H9 (cell line): ENCODE results near the gene DDOST. TPM values are rescaled to one million over a fixed set of nuclear protein-coding genes. Genes with fewer than 3 reads are reported as not detected.

Experiments
- DNase-seq: peaks from one replicate; pipeline ENCODE4 v3.0.0-alpha.2; 2017
- H2AFZ ChIP-seq: one replicate; pipeline ENCODE4 v1.6.1; 2013; ENCODE audit warnings: mild to moderate bottlenecking, low read length, control low read depth, moderate library complexity
- H2AK5ac ChIP-seq: 2 replicates; pipeline ENCODE4 v1.6.1; 2013; ENCODE audit warnings: low read length, control low read depth, mixed read lengths; ENCODE audit not compliant: insufficient read length
- H2BK120ac ChIP-seq: one replicate; pipeline ENCODE4 v1.6.1; 2013; ENCODE audit warnings: low read depth, mild to moderate bottlenecking, low read length, control low read depth, inconsistent platforms; ENCODE audit not compliant: poor library complexity, severe bottlenecking
- H2BK12ac ChIP-seq: 2 replicates; pipeline ENCODE4 v1.6.1; 2013; ENCODE audit warnings: low read length, control low read depth, mixed read lengths, low read depth; ENCODE audit not compliant: insufficient read length
- H2BK15ac ChIP-seq: 2 replicates; pipeline ENCODE4 v1.6.1; 2013; ENCODE audit warnings: low read depth, low read length, control low read depth
- H2BK20ac ChIP-seq: one replicate; pipeline ENCODE4 v1.6.1; 2013; ENCODE audit warnings: low read depth, mild to moderate bottlenecking, low read length, control low read depth, inconsistent platforms; ENCODE audit not compliant: poor library complexity, severe bottlenecking
- H2BK5ac ChIP-seq: 2 replicates; pipeline ENCODE4 v1.6.1; 2013; ENCODE audit warnings: low read length, control low read depth, mixed read lengths; ENCODE audit not compliant: insufficient read length
- H3K14ac ChIP-seq: 2 replicates; pipeline ENCODE4 v1.6.1; 2013; ENCODE audit warnings: low read length, control low read depth; ENCODE audit not compliant: insufficient read depth
- H3K18ac ChIP-seq: 2 replicates; pipeline ENCODE4 v1.6.1; 2013; ENCODE audit warnings: low read depth, mild to moderate bottlenecking, mixed read lengths, low read length, control low read depth; ENCODE audit not compliant: insufficient read length
- H3K23ac ChIP-seq: 2 replicates; pipeline ENCODE4 v1.6.1; 2013; ENCODE audit warnings: low read length, control low read depth, mixed read lengths, low read depth; ENCODE audit not compliant: insufficient read length
- H3K23me2 ChIP-seq: 2 replicates; pipeline ENCODE4 v1.6.1; 2013; ENCODE audit warnings: low read depth, mild to moderate bottlenecking, mixed read lengths, low read length, control low read depth; ENCODE audit not compliant: insufficient read length, poor library complexity, severe bottlenecking
- H3K27ac ChIP-seq: 2 replicates; pipeline ENCODE4 v1.5.1; 2013; ENCODE audit warnings: low read length, control low read depth, mixed read lengths, low read depth; ENCODE audit not compliant: insufficient read length
- H3K27me3 ChIP-seq: 2 replicates; pipeline ENCODE4 v1.6.1; 2013; ENCODE audit warnings: low read length, control low read depth, inconsistent platforms; ENCODE audit not compliant: insufficient read depth
- H3K4ac ChIP-seq: 2 replicates; pipeline ENCODE4 v1.6.1; 2013; ENCODE audit warnings: low read depth, mild to moderate bottlenecking, control low read depth, inconsistent platforms, low read length, moderate library complexity
- H3K4me1 ChIP-seq: 2 replicates; pipeline ENCODE4 v1.6.1; 2013; ENCODE audit warnings: low read length, control low read depth, inconsistent platforms; ENCODE audit not compliant: insufficient read depth
- H3K4me2 ChIP-seq: 2 replicates; pipeline ENCODE4 v1.6.1; 2013; ENCODE audit warnings: low read length, control low read depth, mixed read lengths; ENCODE audit not compliant: insufficient read length, insufficient read depth
- H3K56ac ChIP-seq: 2 replicates; pipeline ENCODE4 v1.6.1; 2013; ENCODE audit warnings: low read depth, mild to moderate bottlenecking, mixed read lengths, low read length, control low read depth; ENCODE audit not compliant: insufficient read length
- H3K79me1 ChIP-seq: 2 replicates; pipeline ENCODE4 v1.6.1; 2013; ENCODE audit warnings: low read depth, mild to moderate bottlenecking, moderate library complexity, low read length, control low read depth, inconsistent platforms; ENCODE audit not compliant: insufficient read depth, poor library complexity, severe bottlenecking
- H3K79me2 ChIP-seq: 2 replicates; pipeline ENCODE4 v1.6.1; 2013; ENCODE audit warnings: low read length, control low read depth, inconsistent platforms; ENCODE audit not compliant: insufficient read depth
- H3K9ac ChIP-seq: 2 replicates; pipeline ENCODE4 v1.6.1; 2013; ENCODE audit warnings: low read length, control low read depth, mixed read lengths; ENCODE audit not compliant: insufficient read length; ENCODE audit errors: extremely low read depth
- H3K9me3 ChIP-seq: one replicate; pipeline ENCODE4 v1.6.1; 2013; ENCODE audit warnings: low read depth, low read length, inconsistent platforms; ENCODE audit not compliant: control insufficient read depth
- H3T11ph ChIP-seq: one replicate; pipeline ENCODE4 v1.6.1; 2013; ENCODE audit warnings: mild to moderate bottlenecking, low read length, control low read depth, inconsistent platforms
- H4K20me1 ChIP-seq: one replicate; pipeline ENCODE4 v1.6.1; 2013; ENCODE audit not compliant: control insufficient read depth, insufficient read length, insufficient read depth
- H4K5ac ChIP-seq: 2 replicates; pipeline ENCODE4 v1.6.1; 2013; ENCODE audit warnings: low read depth, mild to moderate bottlenecking, mixed read lengths, low read length, control low read depth; ENCODE audit not compliant: insufficient read length
- H4K8ac ChIP-seq: replicated peaks from 2 replicates; pipeline ENCODE4 v1.6.1; 2013; ENCODE audit warnings: low read length, control low read depth, mixed read lengths, low read depth; ENCODE audit not compliant: insufficient read length
- H4K91ac ChIP-seq: 2 replicates; pipeline ENCODE4 v1.6.1; 2013; ENCODE audit warnings: low read depth, mild to moderate bottlenecking, moderate library complexity, mixed read lengths, low read length, control low read depth; ENCODE audit not compliant: insufficient read length
- H3K27ac Mint-ChIP-seq, 3 experiments: 2 replicates in 2 of 3; 3 replicates in 1 of 3; pipeline ENCODE4 v1.8.0; 2020 to 2021; ENCODE audit warnings: mixed read lengths in 3 of 3, mild to moderate bottlenecking in 1 of 3, moderate library complexity in 1 of 3
- H3K27me3 Mint-ChIP-seq: 2 replicates; pipeline ENCODE4 v1.8.0; 2021; ENCODE audit warnings: low read depth, mild to moderate bottlenecking, moderate library complexity, mixed read lengths
- H3K36me3 Mint-ChIP-seq, 3 experiments: 2 replicates in 2 of 3; 3 replicates in 1 of 3; pipeline ENCODE4 v1.8.0; 2020 to 2021; ENCODE audit warnings: low read depth in 3 of 3, mixed read lengths in 3 of 3; ENCODE audit not compliant: insufficient read depth in 1 of 3
- H3K4me1 Mint-ChIP-seq, 2 experiments: 2 replicates each; pipeline ENCODE4 v1.8.0; 2020; ENCODE audit warnings: mixed read lengths in 2 of 2
- H3K4me3 Mint-ChIP-seq, 2 experiments: 2 replicates in 1 of 2; 3 replicates in 1 of 2; pipeline ENCODE4 v1.8.0; 2020 to 2021; ENCODE audit warnings: mild to moderate bottlenecking in 2 of 2, mixed read lengths in 2 of 2, moderate library complexity in 1 of 2
- H3K9me3 Mint-ChIP-seq, 2 experiments: 2 replicates in 1 of 2; 3 replicates in 1 of 2; pipeline ENCODE4 v1.8.0; 2020; ENCODE audit warnings: mild to moderate bottlenecking in 2 of 2, mixed read lengths in 2 of 2, moderate library complexity in 1 of 2
- WGBS: extraction: QIAGEN DNeasy Blood & Tissue Kit; methylation state at CpG from one replicate; pipeline ENCODE4 v1.1.7; 2013; ENCODE audit warnings: missing lambda C conversion rate, low lambda C conversion rate, mixed read lengths; ENCODE audit not compliant: insufficient read length; ENCODE audit errors: extremely low coverage; 5-methylcytosine and 5-hydroxymethylcytosine counted together
- total RNA-seq: library from RNA; stranded (reverse); gene quantifications from 2 replicates; pipeline ENCODE4 v1.2.1, GENCODE V29; 2021
- TF ChIP-seq, protein P1 (sequence below): fragments of 200-600 bp; sonication (generic); conservative IDR thresholded peaks from 3 replicates; pipeline ENCODE4 v1.8.0; 2021; ENCODE audit warnings: antibody characterized with exemption, mild to moderate bottlenecking

Gene DDOST
- total RNA-seq, 1 experiment from 2014 or later: 255 TPM

DNA sequence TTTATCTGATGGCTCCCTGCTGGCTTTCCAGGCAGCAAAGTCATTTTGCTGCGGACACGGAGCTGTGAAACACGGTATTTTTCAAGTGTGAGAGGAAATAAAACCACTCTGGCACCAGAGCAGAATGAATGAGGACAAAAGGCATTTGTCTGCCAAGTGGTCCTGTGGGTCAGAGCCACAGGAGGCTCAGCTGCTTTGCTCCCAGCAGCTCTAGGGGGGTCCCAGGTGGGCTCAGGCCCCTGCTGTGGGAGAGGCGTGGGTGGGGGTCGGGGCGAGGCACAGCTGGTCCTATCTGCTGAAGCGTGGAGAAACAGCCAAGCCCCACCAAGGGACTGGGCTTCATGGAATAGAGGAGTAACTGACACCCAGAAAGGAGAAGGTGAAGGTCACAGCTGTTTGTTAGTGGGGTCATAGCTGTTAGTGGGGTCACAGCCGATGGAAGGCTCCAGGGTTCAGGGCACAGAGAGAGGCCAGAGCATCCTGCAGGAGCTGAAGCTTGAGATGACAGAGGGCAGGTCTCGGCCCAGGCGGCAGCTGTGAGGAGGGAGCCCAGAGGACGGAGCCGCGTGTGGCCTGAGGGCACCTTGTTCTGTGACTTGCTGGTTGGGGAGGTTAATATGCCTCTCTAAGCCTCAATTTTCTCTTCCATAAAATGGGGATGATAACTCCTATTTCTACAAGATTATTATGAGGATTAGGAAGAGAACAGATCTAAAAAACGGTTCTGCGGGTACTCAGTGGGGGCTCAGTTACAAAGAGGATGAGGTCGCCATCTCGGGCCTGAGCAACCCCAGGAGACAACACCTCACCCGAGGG lies 49.5 kb upstream of the DDOST start:
- Mint-ChIP-seq H3K4me1 (no peaks in the 10 kb centered on the region), H3K4me3 (no peak overlapping the region), H3K27me3 (peaks cover 4% of the 10 kb centered on the region), H3K36me3 (peaks cover 5 to 31% (median 6%) of the 10 kb centered on the region in 3 experiments; a peak in 4 of 7 replicates), H3K27ac (peak overlapping the region in 1 of 3 experiments; percentile 83; a peak in 1 of 7 replicates), H3K9me3 (no peaks in the 10 kb centered on the region)
- no peak overlapping the region for H3K4me2 ChIP-seq
- H2BK5ac ChIP-seq: no peak overlapping the region
- no peak overlapping the region for H4K91ac ChIP-seq
- no peak overlapping the region for H3K27ac ChIP-seq
- no peak overlapping the region for H3K4ac ChIP-seq
- H3K23ac ChIP-seq: no peak overlapping the region
- no peaks in the 10 kb centered on the region for H3K4me1 ChIP-seq
- H3K79me1 ChIP-seq: no peaks in the 10 kb centered on the region
- no peak overlapping the region for H3K14ac ChIP-seq
- H2BK20ac ChIP-seq: no peak overlapping the region
- H4K20me1 ChIP-seq: no peaks in the 10 kb centered on the region
- no peak overlapping the region for H3T11ph ChIP-seq
- no peak overlapping the region for H2BK15ac ChIP-seq
- H3K23me2 ChIP-seq: no peaks in the 10 kb centered on the region
- no peak overlapping the region for H2BK120ac ChIP-seq
- no peaks in the 10 kb centered on the region for H3K9me3 ChIP-seq
- no peak overlapping the region for H2BK12ac ChIP-seq
- no peak for DNase-seq
- H2AFZ ChIP-seq: no peak overlapping the region
- H4K8ac ChIP-seq: no peak overlapping the region
- no peak overlapping the region for H2AK5ac ChIP-seq
- no peaks in the 10 kb centered on the region for H3K27me3 ChIP-seq
- TF ChIP-seq, protein P1, sequence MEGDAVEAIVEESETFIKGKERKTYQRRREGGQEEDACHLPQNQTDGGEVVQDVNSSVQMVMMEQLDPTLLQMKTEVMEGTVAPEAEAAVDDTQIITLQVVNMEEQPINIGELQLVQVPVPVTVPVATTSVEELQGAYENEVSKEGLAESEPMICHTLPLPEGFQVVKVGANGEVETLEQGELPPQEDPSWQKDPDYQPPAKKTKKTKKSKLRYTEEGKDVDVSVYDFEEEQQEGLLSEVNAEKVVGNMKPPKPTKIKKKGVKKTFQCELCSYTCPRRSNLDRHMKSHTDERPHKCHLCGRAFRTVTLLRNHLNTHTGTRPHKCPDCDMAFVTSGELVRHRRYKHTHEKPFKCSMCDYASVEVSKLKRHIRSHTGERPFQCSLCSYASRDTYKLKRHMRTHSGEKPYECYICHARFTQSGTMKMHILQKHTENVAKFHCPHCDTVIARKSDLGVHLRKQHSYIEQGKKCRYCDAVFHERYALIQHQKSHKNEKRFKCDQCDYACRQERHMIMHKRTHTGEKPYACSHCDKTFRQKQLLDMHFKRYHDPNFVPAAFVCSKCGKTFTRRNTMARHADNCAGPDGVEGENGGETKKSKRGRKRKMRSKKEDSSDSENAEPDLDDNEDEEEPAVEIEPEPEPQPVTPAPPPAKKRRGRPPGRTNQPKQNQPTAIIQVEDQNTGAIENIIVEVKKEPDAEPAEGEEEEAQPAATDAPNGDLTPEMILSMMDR: no peak
- H3K18ac ChIP-seq: no peak overlapping the region
- H4K5ac ChIP-seq: no peak overlapping the region
- H3K9ac ChIP-seq: no peak overlapping the region
- no peaks in the 10 kb centered on the region for H3K79me2 ChIP-seq
- no CpG with 5 or more reads among the region's 18 CpGs for WGBS
- no peak overlapping the region for H3K56ac ChIP-seq
